HG03103 (cell line): ENCODE results near the gene FBXO21.

Source experiments
- ATAC-seq: cut with Tn5 transposase; IDR thresholded peaks from one replicate; pipeline ENCODE4 v1.9.1; 2021; ENCODE audit warnings: low read depth; ENCODE audit not compliant: unreplicated experiment

FBXO21 gene

GRCh38 chr12:117142094-117142493 is 48.2 kb downstream of the FBXO21 start:
- no peak for ATAC-seq

- no peak for ATAC-seq
Observed at GRCh38 chr12:117141097-117141898, 49.0 kb downstream of the FBXO21 start.

DNA sequence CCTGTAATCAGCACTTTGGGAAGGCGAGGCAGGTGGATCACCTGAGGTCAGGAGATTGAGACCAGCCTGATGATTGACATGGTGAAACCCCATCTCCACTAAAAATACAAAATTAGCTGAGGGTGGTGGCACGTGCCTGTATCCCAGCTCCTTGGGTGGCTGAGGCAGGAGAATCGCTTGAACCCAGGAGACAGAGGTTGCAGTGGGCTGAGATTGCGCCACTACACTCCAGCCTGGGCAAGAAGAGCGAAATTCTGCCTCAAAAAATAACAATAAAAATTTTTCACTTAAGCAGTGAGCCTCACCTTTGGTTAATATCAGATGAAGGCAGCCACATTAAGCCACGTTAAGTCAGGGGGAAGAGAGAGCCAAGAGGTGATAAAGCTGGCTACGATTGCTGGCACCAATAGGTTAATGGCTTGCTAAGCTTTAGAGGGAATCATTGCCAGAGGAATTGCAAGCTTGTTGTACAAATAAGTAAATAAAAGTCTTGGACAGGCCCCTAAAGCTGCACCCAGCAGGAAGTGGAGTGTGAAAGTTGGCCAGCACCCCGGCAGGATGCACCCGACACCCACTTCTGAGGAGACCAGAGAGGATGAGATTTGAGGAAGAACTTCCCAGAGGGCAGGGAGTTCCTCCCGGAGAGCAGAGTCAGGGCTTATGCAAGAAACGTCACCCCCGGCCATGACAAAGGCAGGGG is 49.7 kb downstream of the FBXO21 start:
- no peak for ATAC-seq

DNA sequence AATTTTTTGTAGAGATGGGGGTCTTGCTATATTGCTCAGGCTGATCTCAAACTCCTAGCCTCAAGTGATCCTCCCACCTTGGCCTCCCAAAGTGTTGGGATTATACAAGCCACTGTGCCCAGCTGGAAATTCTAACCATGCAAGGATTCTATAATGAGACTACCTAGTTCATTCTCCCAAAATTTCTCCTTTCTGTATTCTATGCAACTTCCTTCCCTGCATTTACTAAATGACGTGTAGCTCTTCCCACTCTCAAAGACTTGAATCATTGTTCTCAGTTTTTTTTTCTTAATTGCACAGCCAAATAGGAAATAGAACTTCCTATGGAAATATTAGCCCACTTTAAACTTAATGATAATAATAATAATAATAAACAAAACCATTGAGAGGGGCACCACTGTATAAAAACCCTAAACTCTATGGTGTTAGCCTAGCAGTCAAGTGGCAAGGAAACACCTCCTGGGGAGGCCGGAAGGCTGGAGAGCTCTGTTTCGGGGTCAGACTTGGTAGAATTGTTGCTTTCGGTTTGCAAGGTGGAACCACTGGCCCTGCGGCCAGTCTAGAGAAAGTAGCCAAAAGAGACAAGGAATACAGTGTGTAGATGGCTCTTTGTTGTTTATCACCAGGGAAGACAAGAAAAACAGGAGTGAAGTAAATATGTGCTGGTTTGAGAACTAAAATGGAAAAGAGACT is 51.1 kb downstream of the FBXO21 start:
- no peak for ATAC-seq

DNA sequence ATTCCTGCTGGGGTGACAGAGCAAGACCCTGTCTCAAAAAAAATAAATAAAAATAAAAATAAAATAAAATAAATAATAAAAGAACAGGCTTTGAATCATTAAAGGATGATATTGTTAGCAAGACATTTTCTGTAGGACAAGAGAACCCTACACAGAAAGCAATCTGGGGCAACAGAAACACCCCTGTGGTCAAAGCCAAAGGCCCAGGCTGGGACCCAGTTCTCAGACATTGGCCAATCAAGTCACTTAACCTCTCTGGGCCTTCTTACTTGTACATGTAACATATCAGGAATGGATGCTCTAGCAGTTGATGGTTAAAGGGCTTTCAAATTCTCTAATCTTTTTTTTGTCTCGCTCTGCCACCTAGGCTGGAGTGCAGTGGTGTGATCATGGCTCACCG is 55.5 kb downstream of the FBXO21 start:
- ATAC-seq, result no peak

- no peak for ATAC-seq
Observed at GRCh38 chr12:117134059-117134458, 56.2 kb downstream of the FBXO21 start.

GRCh38 chr12:117130801-117131200 is 59.5 kb downstream of the FBXO21 start:
- ATAC-seq, result no peak

DNA sequence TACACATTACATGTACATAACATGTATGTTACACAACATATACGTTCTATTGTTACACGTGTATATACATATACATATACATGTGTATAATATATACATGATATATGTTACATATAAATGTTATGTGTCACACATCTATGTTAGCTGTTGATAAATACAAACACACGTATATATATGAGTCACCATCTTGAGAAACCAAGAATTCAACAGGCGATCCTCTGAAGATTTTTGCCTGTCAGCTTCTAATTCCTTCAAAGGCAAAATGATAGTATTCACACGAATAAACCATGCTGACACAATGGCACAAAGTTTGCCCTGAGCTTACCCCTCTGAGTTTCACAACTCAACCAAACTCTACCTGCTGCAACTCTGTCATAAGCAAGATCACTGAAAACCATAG is 60.9 kb downstream of the FBXO21 start:
- ATAC-seq, result no peak

GRCh38 chr12:117127933-117128823 is 62.1 kb downstream of the FBXO21 start:
- ATAC-seq, result no peak

- no peak for ATAC-seq
Observed at GRCh38 chr12:117126335-117126734, 63.9 kb downstream of the FBXO21 start.

GRCh38 chr12:117125767-117126166 is 64.5 kb downstream of the FBXO21 start:
- ATAC-seq, result no peak

- no peak for ATAC-seq
Observed at GRCh38 chr12:117125272-117125613, 65.0 kb downstream of the FBXO21 start.

- no peak for ATAC-seq
Observed at GRCh38 chr12:117124421-117125271, 65.6 kb downstream of the FBXO21 start.

GRCh38 chr12:117121441-117121840 is 68.8 kb downstream of the FBXO21 start:
- ATAC-seq, result no peak

GRCh38 chr12:117120787-117121186 is 69.5 kb downstream of the FBXO21 start:
- no peak for ATAC-seq

- ATAC-seq, result no peak
Observed at GRCh38 chr12:117119592-117120198, 70.6 kb downstream of the FBXO21 start.

- no peak for ATAC-seq
Observed at GRCh38 chr12:117118838-117119591, 71.3 kb downstream of the FBXO21 start.

DNA sequence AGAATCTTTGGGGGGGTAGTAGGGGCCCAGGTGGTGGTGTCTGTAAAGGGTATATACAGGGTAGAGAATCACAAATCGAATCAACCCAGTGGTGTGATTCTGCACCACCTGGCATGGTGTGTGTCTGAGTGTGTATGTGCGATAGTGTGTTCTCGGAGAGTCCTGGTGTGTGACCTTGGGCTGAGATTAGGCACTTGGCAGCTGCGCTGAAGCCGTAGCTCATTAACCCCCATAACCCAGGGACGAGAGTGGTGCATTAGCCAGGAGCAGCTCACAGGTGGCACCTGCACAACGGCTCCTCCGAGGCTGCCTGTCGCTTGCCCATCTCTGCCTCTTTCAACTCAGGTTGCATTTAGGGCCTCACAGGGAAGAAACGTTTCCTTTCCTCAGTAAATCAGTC is 75.5 kb downstream of the FBXO21 start:
- ATAC-seq, result no peak

GRCh38 chr12:117113231-117113630 is 77.0 kb downstream of the FBXO21 start:
- ATAC-seq, result no peak
